ENCODE results near the gene APBB3.

Gene APBB3

GRCh38 chr5:140575309-140575708 lies 10.9 kb upstream of the APBB3 start:
- DNase-seq (ENCODE audit: low read depth), result peak; percentile 72

GRCh38 chr5:140574165-140574564 lies 9.8 kb upstream of the APBB3 start:
- DNase-seq (ENCODE audit: low read depth), result no peak

- no peak for DNase-seq (ENCODE audit: low read depth)
Observed at GRCh38 chr5:140573683-140574082, 9.3 kb upstream of the APBB3 start.

GRCh38 chr5:140571105-140571504 lies 6.7 kb upstream of the APBB3 start:
- no peak for DNase-seq (ENCODE audit: low read depth)

- DNase-seq (ENCODE audit: low read depth), result no peak
Observed at GRCh38 chr5:140570488-140570887, 6.1 kb upstream of the APBB3 start.

- no peak for DNase-seq (ENCODE audit: low read depth)
Observed at GRCh38 chr5:140570058-140570457, 5.7 kb upstream of the APBB3 start.

GRCh38 chr5:140569197-140569596 lies 4.8 kb upstream of the APBB3 start:
- no peak for DNase-seq (ENCODE audit: low read depth)

GRCh38 chr5:140568443-140569063 lies 4.2 kb upstream of the APBB3 start:
- no peak for DNase-seq (ENCODE audit: low read depth)

- DNase-seq (ENCODE audit: low read depth), result no peak
Observed at GRCh38 chr5:140567871-140568270, 3.5 kb upstream of the APBB3 start.

- no peak for DNase-seq (ENCODE audit: low read depth)
Observed at GRCh38 chr5:140567136-140567818, 2.9 kb upstream of the APBB3 start.

GRCh38 chr5:140566665-140567064 lies 2.3 kb upstream of the APBB3 start:
- no peak for DNase-seq (ENCODE audit: low read depth)

GRCh38 chr5:140565780-140566095 lies 1.3 kb upstream of the APBB3 start:
- DNase-seq (ENCODE audit: low read depth), result no peak

GRCh38 chr5:140565024-140565779 lies 804 bp upstream of the APBB3 start:
- DNase-seq (ENCODE audit: low read depth), result no peak

- DNase-seq (ENCODE audit: low read depth), result no peak
Observed at GRCh38 chr5:140563596-140563995, 802 bp downstream of the APBB3 start.

GRCh38 chr5:140561753-140562523 lies 2.5 kb downstream of the APBB3 start:
- DNase-seq (ENCODE audit: low read depth), result no peak

- no peak for DNase-seq (ENCODE audit: low read depth)
Observed at GRCh38 chr5:140560227-140560626, 4.2 kb downstream of the APBB3 start.

- no peak for DNase-seq (ENCODE audit: low read depth)
Observed at GRCh38 chr5:140558542-140558941, 5.9 kb downstream of the APBB3 start.

- DNase-seq (ENCODE audit: low read depth), result no peak
Observed at GRCh38 chr5:140557965-140558364, 6.4 kb downstream of the APBB3 start.

- DNase-seq (ENCODE audit: low read depth), result peak; percentile 86
Observed at GRCh38 chr5:140557136-140557805, 7.1 kb downstream of the APBB3 start, which contains the start of gene SRA1. Gene SRA1, minus strand, starts transcription at chr5:140557473. Its CDS starts 21 bp downstream, at chr5:140557452.

- DNase-seq (ENCODE audit: low read depth), result peak; percentile 34
Observed at GRCh38 chr5:140556438-140556837, 8.0 kb downstream of the APBB3 start.

- no peak for DNase-seq (ENCODE audit: low read depth)
Observed at GRCh38 chr5:140555747-140556312, 8.6 kb downstream of the APBB3 start.

GRCh38 chr5:140554454-140554853 lies 9.9 kb downstream of the APBB3 start:
- peak; percentile 48 for DNase-seq (ENCODE audit: low read depth)

Measured in fibroblast of gingiva (primary cell).